Astrocyte (in vitro differentiated cells and primary cell): ENCODE results near the gene PCSK5. TPM values are rescaled to one million over a fixed set of nuclear protein-coding genes. Genes with fewer than 3 reads are reported as not detected.

Experiments used
- DNase-seq: peaks from one replicate; pipeline ENCODE4 v3.0.0-alpha.2; 2010; ENCODE audit warnings: low read depth
- FAIRE-seq: peaks from 2 replicates; lab custom pipeline; 2011; peaks lifted over from hg19 to GRCh38; lab: Jason Lieb, UNC
- H2AFZ ChIP-seq: 2 replicates; pipeline ENCODE4 v1.6.0; 2012; ENCODE audit warnings: low read depth, low read length, inconsistent platforms
- H3K27ac ChIP-seq: 2 replicates; pipeline ENCODE4 v1.5.1; 2011; ENCODE audit warnings: low read depth, low read length, inconsistent platforms
- H3K27me3 ChIP-seq: 2 replicates; pipeline ENCODE4 v1.6.0; 2011; ENCODE audit warnings: low read length, inconsistent platforms; ENCODE audit not compliant: insufficient read depth
- H3K36me3 ChIP-seq: 2 replicates; pipeline ENCODE4 v1.5.1; 2011; ENCODE audit warnings: low read length, inconsistent platforms; ENCODE audit not compliant: insufficient read depth
- H3K4me1 ChIP-seq: 2 replicates; pipeline ENCODE4 v1.5.1; 2011; ENCODE audit warnings: low read length, inconsistent platforms; ENCODE audit not compliant: insufficient read depth
- H3K4me2 ChIP-seq: 2 replicates; pipeline ENCODE4 v1.6.0; 2012; ENCODE audit warnings: low read length, inconsistent platforms
- H3K4me3 ChIP-seq: 2 replicates; pipeline ENCODE4 v1.5.1; 2011; ENCODE audit warnings: low read depth, mild to moderate bottlenecking, low read length, inconsistent platforms; ENCODE audit not compliant: insufficient read depth
- H3K79me2 ChIP-seq: 2 replicates; pipeline ENCODE4 v1.6.0; 2012; ENCODE audit warnings: mild to moderate bottlenecking, low read length, inconsistent platforms; ENCODE audit not compliant: insufficient read depth
- H3K9ac ChIP-seq: 2 replicates; pipeline ENCODE4 v1.6.0; 2012; ENCODE audit warnings: mild to moderate bottlenecking, low read length, inconsistent platforms
- H3K9me3 ChIP-seq: 2 replicates; pipeline ENCODE4 v1.5.1; 2012; ENCODE audit warnings: low read depth, mild to moderate bottlenecking, low read length, inconsistent platforms; ENCODE audit not compliant: insufficient read depth
- H4K20me1 ChIP-seq: 2 replicates; pipeline ENCODE4 v1.6.0; 2012; ENCODE audit warnings: low read length, inconsistent platforms; ENCODE audit not compliant: insufficient read depth
- H3K27ac Mint-ChIP-seq: one replicate; pipeline ENCODE4 v1.8.0; 2021; ENCODE audit warnings: mild to moderate bottlenecking, mixed read lengths; ENCODE audit not compliant: unreplicated experiment
- H3K27me3 Mint-ChIP-seq: one replicate; pipeline ENCODE4 v1.8.0; 2021; ENCODE audit warnings: low read depth, mixed read lengths; ENCODE audit not compliant: unreplicated experiment
- H3K36me3 Mint-ChIP-seq: one replicate; pipeline ENCODE4 v1.8.0; 2021; ENCODE audit warnings: low read depth, mixed read lengths; ENCODE audit not compliant: unreplicated experiment
- H3K4me1 Mint-ChIP-seq: one replicate; pipeline ENCODE4 v1.8.0; 2021; ENCODE audit warnings: low read depth, mixed read lengths; ENCODE audit not compliant: unreplicated experiment
- H3K4me3 Mint-ChIP-seq: one replicate; pipeline ENCODE4 v1.8.0; 2021; ENCODE audit warnings: mild to moderate bottlenecking, moderate library complexity, mixed read lengths; ENCODE audit not compliant: unreplicated experiment
- H3K9me3 Mint-ChIP-seq: one replicate; pipeline ENCODE4 v1.8.0; 2021; ENCODE audit warnings: mild to moderate bottlenecking, mixed read lengths; ENCODE audit not compliant: unreplicated experiment
- EZH2 ChIP-seq: IDR thresholded peaks from 2 replicates; pipeline ENCODE4 v1.6.1; 2012; ENCODE audit warnings: mild to moderate bottlenecking, low read length, inconsistent platforms; ENCODE audit not compliant: insufficient read depth
- total RNA-seq: library from RNA; stranded (reverse); gene quantifications from 2 replicates; pipeline ENCODE4 v1.2.1, GENCODE V29; 2021
- TF ChIP-seq, protein P1 (sequence below): IDR thresholded peaks from 2 replicates; pipeline ENCODE4 v1.5.1; 2011; ENCODE audit warnings: low read depth, mild to moderate bottlenecking, inconsistent platforms, low read length, moderate library complexity; ENCODE audit not compliant: insufficient read depth

Gene PCSK5
- total RNA-seq, 1 donor from 2014 or later = 13.1 TPM

DNA sequence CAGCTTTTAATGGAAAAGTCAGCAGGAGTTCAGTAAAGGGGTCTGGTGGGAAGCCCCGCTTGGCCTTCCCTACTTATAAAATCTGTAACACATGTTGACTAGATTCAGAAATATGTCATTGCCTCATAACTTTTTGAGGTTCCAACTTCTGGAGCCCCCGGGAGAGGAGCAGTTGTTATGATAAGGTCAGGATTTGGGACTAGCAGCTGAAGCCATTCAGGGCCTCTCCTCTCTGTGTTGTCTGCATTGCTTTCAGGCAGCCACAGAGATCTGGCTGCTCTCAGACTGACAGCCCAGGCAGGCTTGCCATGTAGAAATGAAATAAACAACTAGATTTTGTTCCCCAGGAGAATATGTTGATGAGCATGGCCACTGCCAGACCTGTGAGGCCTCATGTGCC lies 336.7 kb downstream of the PCSK5 start:
- H3K4me3 Mint-ChIP-seq = no peak overlapping the region
- H3K36me3 Mint-ChIP-seq = no peaks in the 10 kb centered on the region
- H3K27me3 Mint-ChIP-seq = no peaks in the 10 kb centered on the region
- FAIRE-seq = no peak
- H3K27me3 ChIP-seq = no peaks in the 10 kb centered on the region
- no peak overlapping the region for H2AFZ ChIP-seq
- H3K27ac Mint-ChIP-seq = no peak overlapping the region
- no peaks in the 10 kb centered on the region for H3K4me1 ChIP-seq
- no peak overlapping the region for H3K9ac ChIP-seq
- no peak for TF ChIP-seq EZH2
- TF ChIP-seq, protein P1, sequence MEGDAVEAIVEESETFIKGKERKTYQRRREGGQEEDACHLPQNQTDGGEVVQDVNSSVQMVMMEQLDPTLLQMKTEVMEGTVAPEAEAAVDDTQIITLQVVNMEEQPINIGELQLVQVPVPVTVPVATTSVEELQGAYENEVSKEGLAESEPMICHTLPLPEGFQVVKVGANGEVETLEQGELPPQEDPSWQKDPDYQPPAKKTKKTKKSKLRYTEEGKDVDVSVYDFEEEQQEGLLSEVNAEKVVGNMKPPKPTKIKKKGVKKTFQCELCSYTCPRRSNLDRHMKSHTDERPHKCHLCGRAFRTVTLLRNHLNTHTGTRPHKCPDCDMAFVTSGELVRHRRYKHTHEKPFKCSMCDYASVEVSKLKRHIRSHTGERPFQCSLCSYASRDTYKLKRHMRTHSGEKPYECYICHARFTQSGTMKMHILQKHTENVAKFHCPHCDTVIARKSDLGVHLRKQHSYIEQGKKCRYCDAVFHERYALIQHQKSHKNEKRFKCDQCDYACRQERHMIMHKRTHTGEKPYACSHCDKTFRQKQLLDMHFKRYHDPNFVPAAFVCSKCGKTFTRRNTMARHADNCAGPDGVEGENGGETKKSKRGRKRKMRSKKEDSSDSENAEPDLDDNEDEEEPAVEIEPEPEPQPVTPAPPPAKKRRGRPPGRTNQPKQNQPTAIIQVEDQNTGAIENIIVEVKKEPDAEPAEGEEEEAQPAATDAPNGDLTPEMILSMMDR = no peak
- H3K27ac ChIP-seq = no peak overlapping the region
- DNase-seq = no peak
- H3K79me2 ChIP-seq = no peaks in the 10 kb centered on the region
- no peaks in the 10 kb centered on the region for H4K20me1 ChIP-seq
- H3K4me1 Mint-ChIP-seq = no peaks in the 10 kb centered on the region
- no peak overlapping the region for H3K4me3 ChIP-seq
- no peaks in the 10 kb centered on the region for H3K9me3 ChIP-seq
- no peak overlapping the region for H3K4me2 ChIP-seq
- H3K9me3 Mint-ChIP-seq = no peaks in the 10 kb centered on the region
- H3K36me3 ChIP-seq = no peaks in the 10 kb centered on the region

GRCh38 chr9:76231001-76231400 lies 340.5 kb downstream of the PCSK5 start:
- DNase-seq (no peak), FAIRE-seq (no peak)
- Histone ChIP-seq H2AFZ (no peak overlapping the region), H3K4me2 (no peak overlapping the region), H3K4me3 (no peak overlapping the region), H3K79me2 (no peaks in the 10 kb centered on the region), H3K9ac (no peak overlapping the region), H3K9me3 (no peaks in the 10 kb centered on the region), H4K20me1 (no peaks in the 10 kb centered on the region), H3K27me3 (no peaks in the 10 kb centered on the region), H3K36me3 (no peaks in the 10 kb centered on the region), H3K27ac (no peak overlapping the region), H3K4me1 (no peaks in the 10 kb centered on the region)
- Mint-ChIP-seq H3K27ac (no peak overlapping the region), H3K9me3 (no peaks in the 10 kb centered on the region), H3K4me3 (no peak overlapping the region), H3K36me3 (no peaks in the 10 kb centered on the region), H3K27me3 (no peaks in the 10 kb centered on the region), H3K4me1 (no peaks in the 10 kb centered on the region)
- TF ChIP-seq EZH2 = no peak
- TF ChIP-seq, protein P1 = no peak

GRCh38 chr9:76232861-76233489 lies 342.5 kb downstream of the PCSK5 start:
- Histone ChIP-seq H4K20me1 (no peaks in the 10 kb centered on the region), H3K4me2 (no peak overlapping the region), H3K9me3 (no peaks in the 10 kb centered on the region), H3K27me3 (no peaks in the 10 kb centered on the region), H3K4me3 (no peak overlapping the region), H3K27ac (no peak overlapping the region), H3K36me3 (no peaks in the 10 kb centered on the region), H2AFZ (no peak overlapping the region), H3K9ac (no peak overlapping the region), H3K79me2 (no peaks in the 10 kb centered on the region), H3K4me1 (no peaks in the 10 kb centered on the region)
- no peaks in the 10 kb centered on the region for H3K4me1 Mint-ChIP-seq
- DNase-seq (no peak), FAIRE-seq (no peak)
- no peaks in the 10 kb centered on the region for H3K36me3 Mint-ChIP-seq
- H3K4me3 Mint-ChIP-seq = no peak overlapping the region
- no peak for TF ChIP-seq EZH2
- TF ChIP-seq, protein P1 = no peak
- H3K27ac Mint-ChIP-seq = no peak overlapping the region
- H3K9me3 Mint-ChIP-seq = no peaks in the 10 kb centered on the region
- H3K27me3 Mint-ChIP-seq = no peaks in the 10 kb centered on the region
